HS-5 (cell line): ENCODE results near the gene PCDHB11.
"Not testable (repeated sequence)": the region's sequence is repeated elsewhere in the genome, so short reads cannot be mapped to it uniquely, and the experiment has no call there.

ENCODE experiments used
- DNase-seq: peaks from one replicate; pipeline ENCODE4 v3.0.0-alpha.2; 2012; ENCODE audit warnings: low read depth

The PCDHB11 gene

GRCh38 chr5:141241496-141241895, 42.1 kb downstream of the PCDHB11 start:
- DNase-seq: no peak

DNA sequence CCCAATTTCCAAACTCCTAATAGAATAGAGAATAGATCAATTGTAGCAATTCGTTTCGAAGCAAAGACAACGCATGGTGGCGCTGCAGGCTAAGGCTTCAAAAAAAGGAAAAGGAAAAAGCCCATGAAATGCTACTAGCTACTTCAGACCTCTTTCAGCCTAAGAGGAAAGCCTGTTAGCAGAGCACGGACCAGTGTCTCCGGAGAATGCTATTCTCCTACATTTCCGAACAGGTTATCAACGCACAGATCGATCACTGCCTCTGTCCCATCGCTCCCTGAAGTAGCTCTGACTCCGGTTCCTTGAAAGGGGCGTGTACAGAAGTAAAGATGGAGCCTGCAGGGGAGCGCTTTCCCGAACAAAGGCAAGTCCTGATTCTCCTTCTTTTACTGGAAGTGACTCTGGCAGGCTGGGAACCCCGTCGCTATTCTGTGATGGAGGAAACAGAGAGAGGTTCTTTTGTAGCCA, 45.9 kb downstream of the PCDHB11 start, which contains the start of gene PCDHB15:
Gene PCDHB15 (plus strand): TSS at position 146 of the 468 bp plus-strand sequence. CDS start 184 bp downstream, at position 330.
- DNase-seq: no peak

DNA sequence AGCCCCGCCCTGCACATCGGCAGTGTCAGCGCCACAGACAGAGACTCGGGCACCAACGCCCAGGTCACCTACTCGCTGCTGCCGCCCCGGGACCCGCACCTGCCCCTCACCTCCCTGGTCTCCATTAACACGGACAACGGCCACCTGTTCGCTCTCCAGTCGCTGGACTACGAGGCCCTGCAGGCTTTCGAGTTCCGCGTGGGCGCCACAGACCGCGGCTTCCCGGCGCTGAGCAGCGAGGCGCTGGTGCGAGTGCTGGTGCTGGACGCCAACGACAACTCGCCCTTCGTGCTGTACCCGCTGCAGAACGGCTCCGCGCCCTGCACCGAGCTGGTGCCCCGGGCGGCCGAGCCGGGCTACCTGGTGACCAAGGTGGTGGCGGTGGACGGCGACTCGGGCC, 47.5 kb downstream of the PCDHB11 start:
- not testable (repeated sequence) for DNase-seq

GRCh38 chr5:141247434-141247833, 48.0 kb downstream of the PCDHB11 start:
- not testable (repeated sequence) for DNase-seq

DNA sequence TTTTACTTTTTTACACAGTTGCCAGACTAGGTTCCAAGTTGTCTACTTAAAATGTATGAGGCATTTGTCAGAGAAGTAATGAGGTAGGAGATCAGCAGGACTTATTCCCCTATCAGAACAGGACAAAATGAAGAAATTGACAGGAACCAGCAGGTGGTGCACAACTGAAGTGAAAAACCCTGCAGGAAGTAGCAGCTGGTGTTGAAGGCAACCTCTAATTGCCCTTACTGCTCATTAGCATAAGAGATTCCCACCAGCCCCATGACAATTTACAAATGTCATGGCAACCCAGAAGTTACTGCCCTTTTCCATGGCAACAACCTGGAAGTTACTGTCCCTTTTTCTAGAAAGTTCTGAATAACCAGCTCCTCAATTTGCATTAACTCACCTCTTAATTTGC, 51.1 kb downstream of the PCDHB11 start:
- DNase-seq: no peak
